K562 (cell line): ENCODE results near the gene ALG10. TPM values are rescaled to one million over a fixed set of nuclear protein-coding genes. Genes with fewer than 3 reads are reported as not detected.

ENCODE experiments used
- ATF1 ChIP-seq, 2 experiments: fragments of 450-650 bp in 1 of 2; IDR thresholded peaks; 2 replicates each; pipeline ENCODE4 v1.6.1; 2016; ENCODE audit warnings: missing compliant biosample characterization in 1 of 2, missing genetic modification characterization in 1 of 2
- MYC ChIP-seq, 2 experiments: fragments of 250-450 bp in 1 of 2; sonication (Bioruptor Pico) in 1 of 2; IDR thresholded peaks; 2 replicates each; pipeline versions ENCODE4 v1.5.1 to v1.6.1; 2012 to 2021; ENCODE audit warnings: low read depth in 2 of 2, borderline replicate concordance in 1 of 2, improper control_type of control experiment in 1 of 2, low read length in 1 of 2, mild to moderate bottlenecking in 1 of 2, moderate library complexity in 1 of 2
- TEAD1 ChIP-seq, 2 experiments: fragments of 450-650 bp in 1 of 2; sonication (generic) in 1 of 2; formaldehyde crosslinking; IDR thresholded peaks; 2 replicates each; pipeline versions ENCODE4 v1.4.0 to v1.8.0; 2020 to 2022; ENCODE audit warnings: mild to moderate bottlenecking in 2 of 2, missing genetic modification reagents in 1 of 2
- ZKSCAN3 ChIP-seq: fragments of 250-450 bp; sonication (Bioruptor Pico); IDR thresholded peaks from 2 replicates; pipeline ENCODE4 v1.4.0; 2020
- ZNF224 ChIP-seq: sonication (generic); formaldehyde crosslinking; IDR thresholded peaks from 2 replicates; pipeline ENCODE4 v1.8.0; 2022; ENCODE audit warnings: mild to moderate bottlenecking, missing genetic modification reagents
- polyA plus RNA-seq, 8 experiments: library from polyadenylated mRNA; depleted of rRNA in 4 of 8; stranded (reverse) in 5 of 8; unstranded in 3 of 8; fragments of >200 nt; fragmentation: Nextera tagmentation in 2 of 8; fragmentation: Illumina TruSeq in 1 of 8; extraction: Ambion mirVana in 2 of 8; extraction: Trizol in 1 of 8; gene quantifications; 2 replicates each; pipeline versions ENCODE4 v1.2.1 to v1.2.3, GENCODE V29; 2011 to 2014; ENCODE audit warnings: inconsistent platforms in 1 of 8, missing spikeins in 1 of 8
- total RNA-seq, 7 experiments: library from RNA; depleted of rRNA in 6 of 7; stranded (reverse); fragments of >200 nt in 6 of 7; fragmentation: Illumina TruSeq in 2 of 7; extraction: Trizol in 2 of 7; gene quantifications; 2 replicates each; pipeline versions ENCODE4 v1.2.1 to v1.2.3, GENCODE V29; 2011 to 2021; ENCODE audit warnings: low replicate concordance in 1 of 7
- TF ChIP-seq, protein P1 (sequence below): fragments of 450-650 bp; IDR thresholded peaks from 2 replicates; pipeline ENCODE4 v1.6.1; 2016; ENCODE audit warnings: low read depth
- TF ChIP-seq, protein P2 (sequence below), 2 experiments: fragments of 450-650 bp; IDR thresholded peaks; 2 replicates each; pipeline ENCODE4 v1.6.1; 2016; ENCODE audit warnings: mild to moderate bottlenecking in 2 of 2, borderline replicate concordance in 1 of 2, low read depth in 1 of 2, moderate library complexity in 1 of 2

The ALG10 gene
- total and polyA plus RNA-seq, 9 of the 15 experiments (the other 6 are each of a cell fraction or from before 2014, with no cell fraction given), result 2.4 to 14.7 (median 6.4) TPM

DNA sequence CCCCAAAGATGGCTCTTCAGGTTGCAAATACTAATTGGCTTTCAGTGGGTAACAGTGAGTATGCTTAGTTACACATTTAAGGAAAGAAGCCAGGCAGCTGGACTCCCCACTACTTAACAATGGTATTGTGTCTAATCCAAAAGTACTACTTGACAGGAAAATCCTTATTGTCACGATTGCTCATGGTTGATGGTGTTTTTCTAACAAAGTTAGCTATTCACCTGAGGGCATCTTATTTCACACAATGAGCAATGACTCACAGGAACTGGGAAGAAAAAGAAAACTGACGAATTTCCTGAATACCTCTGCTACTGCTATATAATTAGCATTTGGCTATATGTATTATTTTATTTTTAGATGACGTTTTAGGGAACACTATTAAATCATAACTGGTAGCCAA is 33.4 kb upstream of the ALG10 start (continued):
- TF ChIP-seq, protein P1, sequence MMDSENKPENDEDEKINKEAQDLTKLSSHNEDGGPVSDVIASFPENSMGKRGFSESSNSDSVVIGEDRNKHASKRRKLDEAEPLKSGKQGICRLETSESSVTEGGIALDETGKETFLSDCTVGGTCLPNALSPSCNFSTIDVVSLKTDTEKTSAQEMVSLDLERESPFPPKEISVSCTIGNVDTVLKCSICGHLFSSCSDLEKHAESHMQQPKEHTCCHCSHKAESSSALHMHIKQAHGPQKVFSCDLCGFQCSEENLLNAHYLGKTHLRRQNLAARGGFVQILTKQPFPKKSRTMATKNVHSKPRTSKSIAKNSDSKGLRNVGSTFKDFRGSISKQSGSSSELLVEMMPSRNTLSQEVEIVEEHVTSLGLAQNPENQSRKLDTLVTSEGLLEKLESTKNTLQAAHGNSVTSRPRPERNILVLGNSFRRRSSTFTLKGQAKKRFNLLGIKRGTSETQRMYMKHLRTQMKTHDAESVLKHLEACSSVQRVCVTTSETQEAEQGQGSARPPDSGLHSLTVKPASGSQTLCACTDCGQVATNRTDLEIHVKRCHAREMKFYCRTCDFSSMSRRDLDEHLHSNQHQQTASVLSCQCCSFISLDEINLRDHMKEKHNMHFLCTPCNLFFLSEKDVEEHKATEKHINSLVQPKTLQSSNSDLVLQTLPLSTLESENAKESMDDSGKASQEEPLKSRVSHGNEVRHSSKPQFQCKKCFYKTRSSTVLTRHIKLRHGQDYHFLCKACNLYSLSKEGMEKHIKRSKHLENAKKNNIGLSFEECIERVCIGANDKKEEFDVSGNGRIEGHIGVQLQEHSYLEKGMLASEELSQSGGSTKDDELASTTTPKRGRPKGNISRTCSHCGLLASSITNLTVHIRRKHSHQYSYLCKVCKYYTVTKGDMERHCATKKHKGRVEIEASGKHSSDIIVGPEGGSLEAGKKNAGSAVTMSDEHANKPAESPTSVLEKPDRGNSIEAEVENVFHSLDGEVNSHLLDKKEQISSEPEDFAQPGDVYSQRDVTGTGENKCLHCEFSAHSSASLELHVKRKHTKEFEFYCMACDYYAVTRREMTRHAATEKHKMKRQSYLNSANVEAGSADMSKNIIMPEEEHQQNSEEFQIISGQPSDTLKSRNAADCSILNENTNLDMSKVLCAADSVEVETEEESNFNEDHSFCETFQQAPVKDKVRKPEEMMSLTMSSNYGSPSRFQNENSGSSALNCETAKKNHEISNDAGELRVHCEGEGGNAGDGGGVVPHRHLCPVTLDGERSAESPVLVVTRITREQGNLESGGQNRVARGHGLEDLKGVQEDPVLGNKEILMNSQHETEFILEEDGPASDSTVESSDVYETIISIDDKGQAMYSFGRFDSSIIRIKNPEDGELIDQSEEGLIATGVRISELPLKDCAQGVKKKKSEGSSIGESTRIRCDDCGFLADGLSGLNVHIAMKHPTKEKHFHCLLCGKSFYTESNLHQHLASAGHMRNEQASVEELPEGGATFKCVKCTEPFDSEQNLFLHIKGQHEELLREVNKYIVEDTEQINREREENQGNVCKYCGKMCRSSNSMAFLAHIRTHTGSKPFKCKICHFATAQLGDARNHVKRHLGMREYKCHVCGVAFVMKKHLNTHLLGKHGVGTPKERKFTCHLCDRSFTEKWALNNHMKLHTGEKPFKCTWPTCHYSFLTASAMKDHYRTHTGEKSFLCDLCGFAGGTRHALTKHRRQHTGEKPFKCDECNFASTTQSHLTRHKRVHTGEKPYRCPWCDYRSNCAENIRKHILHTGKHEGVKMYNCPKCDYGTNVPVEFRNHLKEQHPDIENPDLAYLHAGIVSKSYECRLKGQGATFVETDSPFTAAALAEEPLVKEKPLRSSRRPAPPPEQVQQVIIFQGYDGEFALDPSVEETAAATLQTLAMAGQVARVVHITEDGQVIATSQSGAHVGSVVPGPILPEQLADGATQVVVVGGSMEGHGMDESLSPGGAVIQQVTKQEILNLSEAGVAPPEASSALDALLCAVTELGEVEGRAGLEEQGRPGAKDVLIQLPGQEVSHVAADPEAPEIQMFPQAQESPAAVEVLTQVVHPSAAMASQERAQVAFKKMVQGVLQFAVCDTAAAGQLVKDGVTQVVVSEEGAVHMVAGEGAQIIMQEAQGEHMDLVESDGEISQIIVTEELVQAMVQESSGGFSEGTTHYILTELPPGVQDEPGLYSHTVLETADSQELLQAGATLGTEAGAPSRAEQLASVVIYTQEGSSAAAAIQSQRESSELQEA, result no peak
- TF ChIP-seq, protein P2, sequence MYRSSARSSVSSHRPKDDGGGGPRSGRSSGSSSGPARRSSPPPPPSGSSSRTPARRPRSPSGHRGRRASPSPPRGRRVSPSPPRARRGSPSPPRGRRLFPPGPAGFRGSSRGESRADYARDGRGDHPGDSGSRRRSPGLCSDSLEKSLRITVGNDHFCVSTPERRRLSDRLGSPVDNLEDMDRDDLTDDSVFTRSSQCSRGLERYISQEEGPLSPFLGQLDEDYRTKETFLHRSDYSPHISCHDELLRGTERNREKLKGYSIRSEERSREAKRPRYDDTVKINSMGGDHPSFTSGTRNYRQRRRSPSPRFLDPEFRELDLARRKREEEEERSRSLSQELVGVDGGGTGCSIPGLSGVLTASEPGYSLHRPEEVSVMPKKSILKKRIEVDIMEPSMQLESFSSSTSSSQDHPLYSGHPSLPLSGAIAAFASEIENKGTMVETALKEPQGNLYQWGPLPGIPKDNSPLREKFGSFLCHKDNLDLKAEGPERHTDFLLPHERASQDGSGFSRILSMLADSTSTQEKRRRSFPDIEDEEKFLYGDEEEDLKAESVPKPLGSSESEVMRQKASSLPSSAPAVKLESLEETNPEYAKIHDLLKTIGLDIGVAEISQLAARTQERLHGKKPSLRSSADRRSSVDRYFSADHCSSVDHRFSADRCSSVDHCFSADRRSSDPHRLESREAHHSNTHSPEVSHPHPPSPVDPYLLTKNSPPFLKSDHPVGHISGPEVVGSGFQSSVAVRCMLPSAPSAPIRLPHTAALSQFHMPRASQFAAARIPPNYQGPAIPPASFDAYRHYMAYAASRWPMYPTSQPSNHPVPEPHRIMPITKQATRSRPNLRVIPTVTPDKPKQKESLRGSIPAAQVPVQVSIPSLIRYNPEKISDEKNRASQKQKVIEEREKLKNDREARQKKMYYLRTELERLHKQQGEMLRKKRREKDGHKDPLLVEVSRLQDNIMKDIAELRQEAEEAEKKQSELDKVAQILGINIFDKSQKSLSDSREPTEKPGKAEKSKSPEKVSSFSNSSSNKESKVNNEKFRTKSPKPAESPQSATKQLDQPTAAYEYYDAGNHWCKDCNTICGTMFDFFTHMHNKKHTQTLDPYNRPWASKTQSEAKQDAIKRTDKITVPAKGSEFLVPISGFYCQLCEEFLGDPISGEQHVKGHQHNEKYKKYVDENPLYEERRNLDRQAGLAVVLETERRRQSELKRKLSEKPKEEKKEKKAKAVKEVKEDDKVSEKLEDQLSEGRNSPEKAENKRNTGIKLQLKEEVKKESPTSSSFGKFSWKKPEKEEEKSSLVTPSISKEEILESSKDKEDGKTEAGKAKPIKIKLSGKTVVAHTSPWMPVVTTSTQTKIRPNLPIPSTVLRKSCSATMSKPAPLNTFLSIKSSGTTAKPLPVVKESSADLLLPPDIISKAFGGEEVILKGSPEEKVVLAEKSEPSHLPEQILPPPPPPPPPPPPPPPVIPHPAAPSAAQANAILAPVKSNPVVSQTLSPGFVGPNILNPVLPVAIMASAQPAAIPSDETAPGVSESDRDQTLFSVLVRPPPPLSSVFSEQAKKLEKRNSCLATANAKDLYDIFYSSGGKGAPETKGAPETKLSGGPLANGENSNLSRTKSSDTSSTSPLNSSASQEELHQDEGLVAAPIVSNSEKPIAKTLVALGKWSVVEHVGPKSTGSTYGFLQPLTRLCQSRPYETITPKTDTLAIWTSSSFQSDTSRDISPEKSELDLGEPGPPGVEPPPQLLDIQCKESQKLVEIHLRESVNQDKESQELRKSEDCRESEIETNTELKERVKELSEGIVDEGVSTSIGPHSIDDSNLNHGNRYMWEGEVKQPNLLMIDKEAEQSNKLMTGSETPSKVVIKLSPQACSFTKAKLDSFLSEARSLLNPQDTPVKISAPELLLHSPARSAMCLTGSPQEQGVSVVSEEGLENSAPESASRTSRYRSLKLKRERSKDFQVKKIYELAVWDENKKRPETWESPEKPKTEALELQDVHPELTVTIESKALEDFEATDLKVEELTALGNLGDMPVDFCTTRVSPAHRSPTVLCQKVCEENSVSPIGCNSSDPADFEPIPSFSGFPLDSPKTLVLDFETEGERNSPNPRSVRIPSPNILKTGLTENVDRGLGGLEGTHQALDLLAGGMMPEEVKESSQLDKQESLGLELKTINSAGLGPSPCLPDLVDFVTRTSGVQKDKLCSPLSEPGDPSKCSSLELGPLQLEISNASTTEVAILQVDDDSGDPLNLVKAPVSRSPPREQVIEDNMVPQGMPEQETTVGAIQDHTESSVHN (IDR thresholded peaks at IDR 0.05; ENCODE audit: borderline replicate concordance in 1 of 2, low read depth in 1 of 2), result no peak
- no peak for TF ChIP-seq TEAD1 (CRISPR knock-in tag; IDR thresholded peaks at IDR 0.05)
- no peak for TF ChIP-seq ZNF224 (CRISPR knock-in tag)
- no peak for TF ChIP-seq ATF1 (CRISPR knock-in tag; IDR thresholded peaks at IDR 0.05)
- no peak for TF ChIP-seq ATF1 (tag; IDR thresholded peaks at IDR 0.05)
- no peak for TF ChIP-seq MYC (IDR thresholded peaks at IDR 0.05; ENCODE audit: low read depth, low read length)
- no peak for TF ChIP-seq MYC (CRISPR knock-in tag; IDR thresholded peaks at IDR 0.05; ENCODE audit: borderline replicate concordance, low read depth)
- TF ChIP-seq ZKSCAN3 (CRISPR knock-in tag), result no peak
